ENCODE measurements around the gene CHRNE.
A peak's percentile ranks its signal among the peaks of the same experiment; 100 is the strongest.
"Not testable (repeated sequence)": the region's sequence is repeated elsewhere in the genome, so short reads cannot be mapped to it uniquely, and the experiment has no call there.

The CHRNE gene

GRCh38 chr17:4881761-4882555 is 20.9 kb downstream of the CHRNE start:
- DNase-seq = peak; percentile 44

- DNase-seq = no peak
These were observed 22.0 kb downstream of the CHRNE start for GRCh38 chr17:4880857-4881256.

GRCh38 chr17:4879601-4880000 is 23.3 kb downstream of the CHRNE start:
- no peak for DNase-seq

GRCh38 chr17:4877089-4877488 is 25.8 kb downstream of the CHRNE start:
- DNase-seq = no peak

GRCh38 chr17:4872786-4873185 is 30.1 kb downstream of the CHRNE start:
- no peak for DNase-seq

- no peak for DNase-seq
These were observed 32.0 kb downstream of the CHRNE start for GRCh38 chr17:4870855-4871254.

- not testable (repeated sequence) for DNase-seq
These were observed 33.6 kb downstream of the CHRNE start for GRCh38 chr17:4869058-4869998.

GRCh38 chr17:4867535-4867934 is 35.4 kb downstream of the CHRNE start:
- not testable (repeated sequence) for DNase-seq

GRCh38 chr17:4863321-4863720 is 39.6 kb downstream of the CHRNE start:
- no peak for DNase-seq

GRCh38 chr17:4862720-4863119 is 40.2 kb downstream of the CHRNE start:
- no peak for DNase-seq

GRCh38 chr17:4861052-4861451 is 41.8 kb downstream of the CHRNE start:
- DNase-seq = no peak

GRCh38 chr17:4860651-4861050 is 42.2 kb downstream of the CHRNE start:
- no peak for DNase-seq

- no peak for DNase-seq
These were observed 42.9 kb downstream of the CHRNE start for GRCh38 chr17:4859816-4860625.

GRCh38 chr17:4858882-4859260 is 44.0 kb downstream of the CHRNE start:
- no peak for DNase-seq

- no peak for DNase-seq
These were observed 44.6 kb downstream of the CHRNE start for GRCh38 chr17:4858068-4858881.

GRCh38 chr17:4857347-4857746 is 45.6 kb downstream of the CHRNE start:
- not testable (repeated sequence) for DNase-seq

- no peak for DNase-seq
These were observed 46.0 kb downstream of the CHRNE start for GRCh38 chr17:4856937-4857314.

GRCh38 chr17:4856271-4856936 is 46.5 kb downstream of the CHRNE start:
- no peak for DNase-seq

GRCh38 chr17:4854111-4854681 is 48.7 kb downstream of the CHRNE start:
- DNase-seq = no peak

- DNase-seq = no peak
These were observed 49.7 kb downstream of the CHRNE start for GRCh38 chr17:4853208-4853671.

GRCh38 chr17:4852567-4853207 is 50.2 kb downstream of the CHRNE start:
- DNase-seq = no peak
